Measurements from ENCODE around the gene BLNK.
A peak's percentile ranks its signal among the peaks of the same experiment; 100 is the strongest.
"Not testable (repeated sequence)": the region's sequence is repeated elsewhere in the genome, so short reads cannot be mapped to it uniquely, and the experiment has no call there.

The BLNK gene

GRCh38 chr10:96271016-96271815 is at the start of gene BLNK:
Gene BLNK (minus strand): TSS chr10:96271569. CDS start chr10:96271398, 171 bp downstream.
- no peak for DNase-seq (ENCODE audit: low spot score)

GRCh38 chr10:96319754-96320474 is 48.5 kb upstream of the BLNK start:
- no peak for DNase-seq (ENCODE audit: low spot score)

- no peak for DNase-seq (ENCODE audit: low spot score)
These were observed 45.9 kb upstream of the BLNK start for GRCh38 chr10:96317067-96317833.

- DNase-seq (ENCODE audit: low spot score), result no peak
These were observed 42.0 kb upstream of the BLNK start for GRCh38 chr10:96313344-96313743.

GRCh38 chr10:96311180-96311715 is 39.9 kb upstream of the BLNK start:
- no peak for DNase-seq (ENCODE audit: low spot score)

GRCh38 chr10:96310321-96310669 is 38.9 kb upstream of the BLNK start:
- no peak for DNase-seq (ENCODE audit: low spot score)

- no peak for DNase-seq (ENCODE audit: low spot score)
These were observed 38.4 kb upstream of the BLNK start for GRCh38 chr10:96309628-96310320.

- DNase-seq (ENCODE audit: low spot score), result not testable (repeated sequence)
These were observed 37.5 kb upstream of the BLNK start for GRCh38 chr10:96308854-96309253.

GRCh38 chr10:96306516-96306915 is 35.1 kb upstream of the BLNK start:
- no peak for DNase-seq (ENCODE audit: low spot score)

- DNase-seq (ENCODE audit: low spot score), result no peak
These were observed 33.6 kb upstream of the BLNK start for GRCh38 chr10:96305019-96305418.

GRCh38 chr10:96304230-96304629 is 32.9 kb upstream of the BLNK start, which contains the start of gene DNTT:
Gene DNTT (plus strand): TSS chr10:96304434. CDS start chr10:96304498, 64 bp downstream.
- DNase-seq (ENCODE audit: low spot score), result no peak

GRCh38 chr10:96301616-96302015 is 30.2 kb upstream of the BLNK start:
- DNase-seq (ENCODE audit: low spot score), result no peak

- DNase-seq (ENCODE audit: low spot score), result no peak
These were observed 28.0 kb upstream of the BLNK start for GRCh38 chr10:96299383-96299782.

GRCh38 chr10:96298362-96298761 is 27.0 kb upstream of the BLNK start:
- DNase-seq (ENCODE audit: low spot score), result no peak

- no peak for DNase-seq (ENCODE audit: low spot score)
These were observed 26.1 kb upstream of the BLNK start for GRCh38 chr10:96297486-96297885.

- no peak for DNase-seq (ENCODE audit: low spot score)
These were observed 24.1 kb upstream of the BLNK start for GRCh38 chr10:96295475-96295874.

GRCh38 chr10:96292971-96293920 is 21.9 kb upstream of the BLNK start:
- peak; percentile 70 for DNase-seq (ENCODE audit: low spot score)

- no peak for DNase-seq (ENCODE audit: low spot score)
These were observed 19.2 kb upstream of the BLNK start for GRCh38 chr10:96290368-96291133.

GRCh38 chr10:96289218-96289910 is 18.0 kb upstream of the BLNK start:
- DNase-seq (ENCODE audit: low spot score), result no peak

Data from SW480 (cell line).